DND-41 (cell line): Measurements from ENCODE around the gene SLX1A.

Experiments
- ATAC-seq: fragments of 200-7000 bp; cut with Tn5 transposase; 3 replicates; pipeline ENCODE4 v1.9.1; 2021; ENCODE audit warnings: low read depth; ENCODE audit not compliant: insufficient read depth
- DNase-seq: peaks from one replicate; pipeline ENCODE4 v3.0.0-alpha.2; 2020
- H2AFZ ChIP-seq: 2 replicates; pipeline ENCODE4 v1.6.0; 2012; ENCODE audit warnings: low read depth, low read length
- H3K27ac ChIP-seq: 2 replicates; pipeline ENCODE4 v1.5.1; 2012; ENCODE audit warnings: low read length, inconsistent platforms
- H3K27me3 ChIP-seq: fragments of 200-600 bp; sonication (generic); 2 replicates; pipeline ENCODE4 v1.6.0; 2012; ENCODE audit warnings: low read length, mild to moderate bottlenecking, inconsistent platforms; ENCODE audit not compliant: insufficient read depth, poor library complexity
- H3K36me3 ChIP-seq: 2 replicates; pipeline ENCODE4 v1.5.1; 2012; ENCODE audit warnings: low read length, inconsistent platforms; ENCODE audit not compliant: insufficient read depth
- H3K4me1 ChIP-seq: 2 replicates; pipeline ENCODE4 v1.5.1; 2012; ENCODE audit warnings: mild to moderate bottlenecking, low read length; ENCODE audit not compliant: insufficient read depth
- H3K4me2 ChIP-seq: 2 replicates; pipeline ENCODE4 v1.6.0; 2012; ENCODE audit warnings: mild to moderate bottlenecking, moderate library complexity, low read length, inconsistent platforms; ENCODE audit not compliant: insufficient read depth
- H3K4me3 ChIP-seq, 2 experiments: fragments of 200-600 bp in 1 of 2; shearing (Covaris generic) in 1 of 2; 2 replicates each; pipeline ENCODE4 v1.5.1; 2012 to 2016; ENCODE audit warnings: inconsistent platforms in 2 of 2, low read length in 2 of 2, mild to moderate bottlenecking in 2 of 2, low read depth in 1 of 2, moderate library complexity in 1 of 2
- H3K79me2 ChIP-seq: 2 replicates; pipeline ENCODE4 v1.6.0; 2012; ENCODE audit warnings: low read length, inconsistent platforms; ENCODE audit not compliant: insufficient read depth
- H3K9ac ChIP-seq: 2 replicates; pipeline ENCODE4 v1.6.0; 2012; ENCODE audit warnings: low read depth, mild to moderate bottlenecking, inconsistent platforms, low read length, moderate library complexity
- H3K9me3 ChIP-seq: 2 replicates; pipeline ENCODE4 v1.5.1; 2012; ENCODE audit warnings: low read length, moderate library complexity, mild to moderate bottlenecking, inconsistent platforms; ENCODE audit not compliant: insufficient read depth, severe bottlenecking
- H4K20me1 ChIP-seq: 2 replicates; pipeline ENCODE4 v1.6.0; 2012; ENCODE audit warnings: low read length; ENCODE audit not compliant: insufficient read depth
- EZH2 ChIP-seq: IDR thresholded peaks from 3 replicates; pipeline ENCODE4 v1.6.1; 2012; ENCODE audit warnings: borderline replicate concordance, low read depth, mild to moderate bottlenecking, moderate library complexity, low read length, inconsistent platforms; ENCODE audit not compliant: severe bottlenecking
- TF ChIP-seq, protein P1 (sequence below): IDR thresholded peaks from 2 replicates; pipeline ENCODE4 v1.5.1; 2012; ENCODE audit warnings: borderline replicate concordance, low read length, moderate library complexity, mild to moderate bottlenecking; ENCODE audit not compliant: poor library complexity, severe bottlenecking; ENCODE audit errors: extremely low read depth

Gene SLX1A

GRCh38 chr16:30183233-30184095 is 10.2 kb upstream of the SLX1A start, which contains the start of gene CORO1A:
Gene CORO1A, plus strand, starts transcription at chr16:30183602. Its CDS starts 1,608 bp downstream, at chr16:30185210.
- Histone ChIP-seq H3K9me3 (no peaks in the 10 kb centered on the region), H3K4me3 (peak within 1 kb of the TSS; percentile 84 to 93), H4K20me1 (peaks cover 26% of the 10 kb centered on the region), H3K79me2 (peaks cover 47% of the 10 kb centered on the region), H3K4me1 (peaks cover 50% of the 10 kb centered on the region), H3K4me2 (peak within 1 kb of the TSS; percentile 90), H3K9ac (peak within 1 kb of the TSS; percentile 89), H3K36me3 (peaks cover 41% of the 10 kb centered on the region), H3K27me3 (no peaks in the 10 kb centered on the region), H3K27ac (peak within 1 kb of the TSS; percentile 97), H2AFZ (peak within 1 kb of the TSS; percentile 90)
- ATAC-seq (peak; percentile 65), DNase-seq (peak; percentile 91)
- TF ChIP-seq, protein P1, sequence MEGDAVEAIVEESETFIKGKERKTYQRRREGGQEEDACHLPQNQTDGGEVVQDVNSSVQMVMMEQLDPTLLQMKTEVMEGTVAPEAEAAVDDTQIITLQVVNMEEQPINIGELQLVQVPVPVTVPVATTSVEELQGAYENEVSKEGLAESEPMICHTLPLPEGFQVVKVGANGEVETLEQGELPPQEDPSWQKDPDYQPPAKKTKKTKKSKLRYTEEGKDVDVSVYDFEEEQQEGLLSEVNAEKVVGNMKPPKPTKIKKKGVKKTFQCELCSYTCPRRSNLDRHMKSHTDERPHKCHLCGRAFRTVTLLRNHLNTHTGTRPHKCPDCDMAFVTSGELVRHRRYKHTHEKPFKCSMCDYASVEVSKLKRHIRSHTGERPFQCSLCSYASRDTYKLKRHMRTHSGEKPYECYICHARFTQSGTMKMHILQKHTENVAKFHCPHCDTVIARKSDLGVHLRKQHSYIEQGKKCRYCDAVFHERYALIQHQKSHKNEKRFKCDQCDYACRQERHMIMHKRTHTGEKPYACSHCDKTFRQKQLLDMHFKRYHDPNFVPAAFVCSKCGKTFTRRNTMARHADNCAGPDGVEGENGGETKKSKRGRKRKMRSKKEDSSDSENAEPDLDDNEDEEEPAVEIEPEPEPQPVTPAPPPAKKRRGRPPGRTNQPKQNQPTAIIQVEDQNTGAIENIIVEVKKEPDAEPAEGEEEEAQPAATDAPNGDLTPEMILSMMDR: no peak
- TF ChIP-seq EZH2: no peak

- Histone ChIP-seq H3K36me3 (peaks cover 41% of the 10 kb centered on the region), H2AFZ (no peak overlapping the region), H4K20me1 (peaks cover 26% of the 10 kb centered on the region), H3K9ac (peak overlapping the region; percentile 89), H3K27me3 (no peaks in the 10 kb centered on the region), H3K4me2 (peak overlapping the region; percentile 90), H3K27ac (peak overlapping the region; percentile 97), H3K79me2 (peaks cover 47% of the 10 kb centered on the region), H3K4me3 (peak overlapping the region; percentile 84 to 93), H3K9me3 (no peaks in the 10 kb centered on the region), H3K4me1 (peaks cover 50% of the 10 kb centered on the region)
- TF ChIP-seq, protein P1: no peak
- TF ChIP-seq EZH2: no peak
- ATAC-seq (no peak; the same call in 1 of the 3 replicates), DNase-seq (peak; percentile 77)
These were observed 9.4 kb upstream of the SLX1A start for GRCh38 chr16:30184096-30184890.

DNA sequence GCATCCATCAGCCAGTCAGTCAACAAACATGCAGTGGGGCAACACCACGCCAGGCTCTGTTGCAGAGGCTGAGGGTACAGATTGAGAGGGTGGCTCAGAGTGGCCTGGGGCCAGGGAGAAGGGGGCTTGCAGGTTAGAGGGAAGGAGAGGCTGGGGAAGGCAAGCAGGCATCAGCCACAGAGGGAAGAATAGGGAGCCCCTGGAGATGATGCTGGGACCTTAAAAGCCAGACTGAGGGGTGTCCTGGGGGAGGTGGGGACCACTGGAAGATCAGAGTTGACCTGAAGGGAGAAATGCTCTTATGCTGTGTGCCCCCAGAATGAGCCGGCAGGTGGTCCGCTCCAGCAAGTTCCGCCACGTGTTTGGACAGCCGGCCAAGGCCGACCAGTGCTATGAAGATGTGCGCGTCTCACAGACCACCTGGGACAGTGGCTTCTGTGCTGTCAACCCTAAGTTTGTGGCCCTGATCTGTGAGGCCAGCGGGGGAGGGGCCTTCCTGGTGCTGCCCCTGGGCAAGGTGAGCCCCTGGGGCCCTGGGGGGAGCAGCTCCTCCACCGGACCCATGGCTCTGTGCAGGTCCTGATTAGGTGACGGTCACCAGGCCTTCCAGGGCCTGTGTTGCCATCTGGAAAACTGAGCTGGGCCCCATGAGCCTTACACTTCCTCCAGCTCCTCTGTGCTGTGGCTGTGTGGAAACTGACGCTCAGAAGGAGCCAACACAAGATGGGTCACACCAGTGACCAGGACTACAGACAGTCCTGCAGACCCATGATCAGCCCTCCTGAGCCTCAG is 8.6 kb upstream of the SLX1A start:
- Histone ChIP-seq H3K9me3 (no peaks in the 10 kb centered on the region), H3K79me2 (peaks cover 47% of the 10 kb centered on the region), H2AFZ (no peak overlapping the region; the same call in 1 of the 2 replicates), H3K4me3 (peak overlapping the region; percentile 84 to 93), H4K20me1 (peaks cover 26% of the 10 kb centered on the region), H3K27me3 (no peaks in the 10 kb centered on the region), H3K4me1 (peaks cover 50% of the 10 kb centered on the region), H3K27ac (peak overlapping the region; percentile 97), H3K36me3 (peaks cover 41% of the 10 kb centered on the region), H3K9ac (peak overlapping the region; percentile 89), H3K4me2 (peak overlapping the region; percentile 90)
- ATAC-seq (peak; percentile 4), DNase-seq (no peak)
- TF ChIP-seq, protein P1: no peak
- TF ChIP-seq EZH2: no peak
